GM12892 (cell line): ENCODE results near the gene ST3GAL3.

ENCODE experiments used
- DNase-seq: peaks from one replicate; pipeline ENCODE4 v3.0.0; 2011; ENCODE audit not compliant: insufficient read length
- FAIRE-seq: peaks from 2 replicates; lab custom pipeline; 2011; peaks lifted over from hg19 to GRCh38; lab: Jason Lieb, UNC
- POLR2A ChIP-seq: IDR thresholded peaks from 2 replicates; pipeline ENCODE4 v1.6.1; 2011; ENCODE audit warnings: low read depth, low read length, control low read depth
- POLR2AphosphoS5 ChIP-seq: IDR thresholded peaks from 2 replicates; pipeline ENCODE4 v1.6.1; 2011; ENCODE audit warnings: low read depth, low read length, control low read depth
- TAF1 ChIP-seq: IDR thresholded peaks from 2 replicates; pipeline ENCODE4 v1.6.1; 2011; ENCODE audit warnings: low read depth, mild to moderate bottlenecking, control low read depth, low read length, borderline replicate concordance

Gene ST3GAL3

DNA sequence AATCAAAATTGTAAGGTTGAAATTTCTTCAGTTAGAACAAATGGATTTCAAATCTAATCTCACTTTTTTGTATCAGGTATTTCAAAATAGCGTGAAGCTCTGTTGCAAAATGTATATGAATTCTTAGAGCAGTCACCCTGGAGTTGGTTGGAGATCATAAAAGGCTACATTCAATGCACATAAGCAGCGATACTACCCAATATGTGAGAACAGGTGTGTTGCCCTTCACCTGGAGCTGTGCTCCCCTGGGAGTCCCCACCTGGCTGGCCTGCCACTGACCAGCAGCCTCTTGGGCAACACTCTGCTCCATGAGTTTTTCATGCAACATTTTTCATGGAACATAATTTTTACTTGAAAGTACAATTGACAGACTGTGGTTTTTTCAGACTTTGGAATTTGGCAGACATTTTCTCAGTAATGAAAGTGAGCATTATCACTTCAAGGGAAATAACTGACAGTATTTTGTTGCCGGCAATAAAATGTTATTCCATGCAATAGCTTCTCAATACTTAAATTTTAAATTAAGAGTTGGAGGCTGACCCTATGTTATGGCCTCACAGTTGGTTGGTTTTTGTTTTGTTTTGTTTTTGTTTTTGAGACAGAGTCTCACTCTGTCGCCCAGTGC is 95.1 kb downstream of the ST3GAL3 start:
- no peak for TF ChIP-seq POLR2AphosphoS5
- no peak for TF ChIP-seq TAF1
- DNase-seq (no peak), FAIRE-seq (no peak)

DNA sequence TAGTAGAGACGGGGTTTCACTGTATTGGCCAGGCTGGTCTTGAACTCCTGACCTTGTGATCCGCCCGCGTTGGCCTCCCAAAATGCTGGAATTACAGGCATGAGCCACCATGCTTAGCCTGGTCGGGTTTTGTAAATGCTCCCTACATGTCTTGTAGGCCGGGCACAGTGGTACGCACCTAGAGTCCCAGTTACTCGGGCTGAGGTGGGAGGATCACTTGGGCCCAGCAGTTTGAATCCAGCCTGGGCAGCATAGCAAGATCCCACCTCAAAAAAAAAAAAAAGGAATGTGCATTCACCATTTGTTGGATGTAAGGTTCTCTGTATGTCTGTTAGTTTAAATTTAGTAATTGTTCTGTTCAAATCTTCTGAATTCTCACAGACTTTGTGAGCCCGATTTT is 95.8 kb downstream of the ST3GAL3 start:
- no peak for FAIRE-seq
- TF ChIP-seq POLR2AphosphoS5: no peak
- TF ChIP-seq POLR2A: no peak
- TF ChIP-seq TAF1: no peak
- no peak for DNase-seq

GRCh38 chr1:43803646-43804045 is 96.3 kb downstream of the ST3GAL3 start:
- TF ChIP-seq TAF1 (no peak), POLR2A (no peak), POLR2AphosphoS5 (no peak)
- DNase-seq (no peak), FAIRE-seq (no peak)

DNA sequence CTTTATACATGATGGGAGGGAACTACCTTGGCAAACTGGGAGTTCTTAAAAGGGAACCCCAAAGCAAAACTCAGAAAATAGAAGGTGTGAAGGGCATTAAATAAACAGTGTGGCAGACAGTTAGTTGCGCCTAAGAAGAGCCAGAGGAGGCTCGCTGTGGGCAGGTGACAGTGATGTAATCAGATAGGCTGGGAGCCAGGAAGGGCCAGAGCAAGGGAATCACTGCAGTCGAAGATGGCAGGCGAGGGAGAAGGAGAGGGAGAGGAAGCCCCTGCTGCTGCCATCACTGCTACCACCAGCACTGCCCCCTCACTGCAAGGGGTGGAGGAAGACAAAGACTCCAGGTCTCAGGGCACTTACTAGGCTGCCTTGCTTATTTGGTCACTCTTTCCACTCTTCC is 97.2 kb downstream of the ST3GAL3 start:
- FAIRE-seq: no peak
- no peak for TF ChIP-seq TAF1
- TF ChIP-seq POLR2A: no peak
- no peak for TF ChIP-seq POLR2AphosphoS5
- DNase-seq: no peak

DNA sequence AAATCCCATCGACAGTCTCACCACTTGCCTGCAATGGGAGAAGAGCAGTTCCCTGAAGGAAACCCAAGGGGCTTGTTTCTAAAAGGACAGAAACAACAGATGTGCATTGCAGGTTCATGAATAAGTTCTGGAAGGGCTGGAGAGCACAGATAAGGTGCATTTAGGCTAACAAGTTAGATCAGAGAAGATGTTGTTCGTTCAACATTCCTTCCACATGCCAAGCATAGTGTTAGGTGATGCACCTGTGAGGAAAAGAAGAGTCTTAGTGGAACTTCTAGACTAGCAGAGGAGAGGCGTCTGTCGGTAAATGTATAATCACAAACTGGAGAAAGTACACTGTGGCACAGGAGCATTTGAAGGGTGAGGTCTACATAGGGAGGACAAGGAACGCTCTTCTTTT is 98.0 kb downstream of the ST3GAL3 start:
- no peak for TF ChIP-seq TAF1
- TF ChIP-seq POLR2AphosphoS5: no peak
- TF ChIP-seq POLR2A: no peak
- FAIRE-seq (no peak), DNase-seq (no peak)

GRCh38 chr1:43806183-43806582 is 98.8 kb downstream of the ST3GAL3 start:
- DNase-seq (no peak), FAIRE-seq (no peak)
- no peak for TF ChIP-seq POLR2AphosphoS5
- TF ChIP-seq TAF1: no peak
- no peak for TF ChIP-seq POLR2A

- TF ChIP-seq POLR2AphosphoS5 (no peak), POLR2A (no peak), TAF1 (no peak)
- FAIRE-seq (no peak), DNase-seq (no peak)
Measured at GRCh38 chr1:43809097-43809673, 101.8 kb downstream of the ST3GAL3 start.

DNA sequence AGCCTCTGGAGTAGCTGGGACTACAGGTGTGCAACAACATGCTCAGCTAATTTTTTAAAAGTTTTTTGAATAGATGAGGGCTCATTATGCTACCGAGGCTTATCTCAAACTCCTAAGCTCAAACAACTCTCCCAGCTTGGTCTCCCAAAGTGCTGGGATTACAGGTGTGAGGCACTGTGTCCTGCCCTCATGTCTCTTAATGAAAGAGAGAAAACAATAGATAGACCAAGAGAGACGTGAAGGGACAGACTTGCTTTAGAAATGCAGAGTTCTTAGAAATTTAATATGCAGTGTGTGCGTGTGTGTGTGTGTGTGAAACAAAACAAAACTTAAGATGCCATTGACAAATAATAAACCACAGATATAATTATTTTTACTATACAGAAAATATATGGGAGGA is 105.2 kb downstream of the ST3GAL3 start:
- DNase-seq (no peak), FAIRE-seq (no peak)
- TF ChIP-seq POLR2A (no peak), POLR2AphosphoS5 (no peak), TAF1 (no peak)

GRCh38 chr1:43814401-43814800 is 107.1 kb downstream of the ST3GAL3 start:
- no peak for DNase-seq
- FAIRE-seq: no peak

DNA sequence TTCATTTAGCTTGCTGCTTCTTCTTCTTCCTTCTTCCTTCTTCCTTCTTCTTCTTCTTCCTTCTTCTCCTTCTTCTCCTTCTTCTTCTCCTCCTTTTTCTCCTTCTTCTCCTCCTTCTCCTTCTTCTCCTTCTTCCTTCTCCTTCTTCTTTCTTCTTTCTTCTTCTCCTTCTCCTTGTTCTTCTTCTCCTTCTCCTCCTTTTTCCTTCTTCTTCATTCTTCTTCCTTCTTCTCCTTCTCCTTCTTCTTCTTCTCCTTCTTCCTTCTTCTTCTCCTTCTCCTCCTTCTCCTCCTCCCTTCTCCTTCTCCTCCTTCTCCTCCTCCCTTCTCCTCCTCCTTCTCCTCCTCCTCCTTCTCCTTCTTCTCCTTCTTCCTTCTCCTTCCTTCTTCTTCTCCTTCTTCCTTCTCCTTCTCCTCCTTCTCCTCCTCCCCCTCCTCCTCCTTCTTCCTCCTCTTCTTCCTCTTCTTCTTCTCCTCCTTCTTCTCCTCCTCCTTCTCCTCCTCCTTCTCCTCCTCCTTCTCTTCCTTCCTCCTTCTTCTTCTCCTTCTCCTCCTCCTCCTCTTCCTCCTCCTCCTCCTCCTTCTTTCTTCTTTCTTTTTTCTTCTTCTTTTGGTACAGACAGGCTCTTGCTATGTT is 110.1 kb downstream of the ST3GAL3 start:
- DNase-seq (no peak), FAIRE-seq (no peak)
- TF ChIP-seq POLR2AphosphoS5 (no peak), POLR2A (no peak), TAF1 (no peak)

More at GRCh38 chr1:43814401-43814800, 107.1 kb downstream of the ST3GAL3 start:
- TF ChIP-seq POLR2A (no peak), TAF1 (no peak), POLR2AphosphoS5 (no peak)

DNA sequence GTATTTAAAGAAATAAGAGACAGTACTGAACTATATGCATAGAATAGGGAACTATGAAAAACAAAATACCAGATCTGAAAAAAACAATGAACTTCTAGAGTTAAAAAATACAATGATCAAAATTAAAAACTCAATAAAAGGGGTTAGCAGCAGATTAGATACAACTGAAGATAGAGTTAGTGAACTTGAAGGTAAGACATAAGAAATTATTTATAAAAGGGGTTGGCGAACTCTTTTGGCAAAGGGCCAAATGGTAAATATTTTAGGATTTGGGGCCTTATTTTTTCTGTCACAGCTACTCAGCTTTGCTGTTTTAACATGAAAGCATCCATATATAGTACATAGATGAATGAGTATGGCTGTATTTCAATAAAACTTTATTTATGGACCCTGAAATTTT is 111.4 kb downstream of the ST3GAL3 start:
- DNase-seq: no peak
- FAIRE-seq: no peak
- TF ChIP-seq POLR2A (no peak), POLR2AphosphoS5 (no peak), TAF1 (no peak)

DNA sequence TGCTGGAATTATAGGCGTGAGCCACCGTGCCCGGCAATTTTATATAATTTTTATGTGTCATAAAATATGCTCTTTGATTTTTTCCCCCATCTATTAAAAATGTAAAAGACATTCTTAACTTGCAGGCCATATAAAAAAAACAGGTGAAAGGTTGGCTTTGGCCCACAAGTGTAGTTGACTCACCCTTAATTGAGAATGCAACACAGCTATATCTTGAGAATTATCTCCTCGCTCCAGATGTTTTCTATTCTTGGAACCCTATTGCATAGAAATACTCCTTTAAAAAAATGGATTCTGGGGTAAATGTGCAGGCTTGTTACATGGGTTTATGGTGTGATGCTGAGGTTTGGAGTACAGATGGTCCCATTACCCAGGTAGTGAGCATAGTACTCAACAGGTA is 112.0 kb downstream of the ST3GAL3 start:
- no peak for TF ChIP-seq TAF1
- FAIRE-seq: no peak
- no peak for DNase-seq
